NB4 (cell line): ENCODE measurements around the gene SMYD2.
A peak's percentile ranks its signal among the peaks of the same experiment; 100 is the strongest.

Experiments
- DNase-seq: peaks from one replicate; pipeline ENCODE4 v3.0.0; 2010; ENCODE audit warnings: low read depth
- H3K4me3 ChIP-seq: one replicate; pipeline ENCODE4 v1.5.1; 2011; ENCODE audit warnings: mild to moderate bottlenecking, low read depth, low read length, moderate library complexity
- MAX ChIP-seq: IDR thresholded peaks from 2 replicates; pipeline ENCODE4 v1.6.1; 2011; ENCODE audit warnings: low read depth, low read length
- MYC ChIP-seq: IDR thresholded peaks from 2 replicates; pipeline ENCODE4 v1.6.1; 2011; ENCODE audit warnings: low read depth, low read length
- POLR2A ChIP-seq: IDR thresholded peaks from 2 replicates; pipeline ENCODE4 v1.6.1; 2011; ENCODE audit warnings: mild to moderate bottlenecking; ENCODE audit not compliant: insufficient read length; ENCODE audit errors: extremely low read depth
- TF ChIP-seq, protein P1 (sequence below): IDR thresholded peaks from one replicate; pipeline ENCODE4 v1.5.1; 2012; ENCODE audit warnings: low read depth, low read length

The SMYD2 gene

DNA sequence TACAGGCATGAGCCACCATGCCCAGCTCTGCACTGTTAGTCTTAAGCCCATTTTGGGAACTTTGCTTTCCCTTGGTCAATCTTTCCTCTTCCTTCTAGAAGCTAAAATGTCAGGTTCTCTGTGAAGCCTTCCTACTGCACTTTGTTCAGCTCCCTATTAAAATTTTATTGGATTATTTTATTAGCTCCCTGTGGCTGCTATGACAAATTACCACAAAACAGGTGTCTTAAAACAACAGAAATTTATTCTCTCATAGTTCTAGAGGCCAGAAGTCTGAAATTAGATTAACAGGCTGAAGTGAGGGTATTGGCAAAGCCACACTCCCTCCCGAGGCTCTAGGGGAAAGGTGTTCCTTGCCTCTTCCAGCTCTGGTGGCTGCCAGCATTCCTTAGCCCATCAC, 4.2 kb upstream of the SMYD2 start:
- DNase-seq: no peak
- TF ChIP-seq, protein P1, sequence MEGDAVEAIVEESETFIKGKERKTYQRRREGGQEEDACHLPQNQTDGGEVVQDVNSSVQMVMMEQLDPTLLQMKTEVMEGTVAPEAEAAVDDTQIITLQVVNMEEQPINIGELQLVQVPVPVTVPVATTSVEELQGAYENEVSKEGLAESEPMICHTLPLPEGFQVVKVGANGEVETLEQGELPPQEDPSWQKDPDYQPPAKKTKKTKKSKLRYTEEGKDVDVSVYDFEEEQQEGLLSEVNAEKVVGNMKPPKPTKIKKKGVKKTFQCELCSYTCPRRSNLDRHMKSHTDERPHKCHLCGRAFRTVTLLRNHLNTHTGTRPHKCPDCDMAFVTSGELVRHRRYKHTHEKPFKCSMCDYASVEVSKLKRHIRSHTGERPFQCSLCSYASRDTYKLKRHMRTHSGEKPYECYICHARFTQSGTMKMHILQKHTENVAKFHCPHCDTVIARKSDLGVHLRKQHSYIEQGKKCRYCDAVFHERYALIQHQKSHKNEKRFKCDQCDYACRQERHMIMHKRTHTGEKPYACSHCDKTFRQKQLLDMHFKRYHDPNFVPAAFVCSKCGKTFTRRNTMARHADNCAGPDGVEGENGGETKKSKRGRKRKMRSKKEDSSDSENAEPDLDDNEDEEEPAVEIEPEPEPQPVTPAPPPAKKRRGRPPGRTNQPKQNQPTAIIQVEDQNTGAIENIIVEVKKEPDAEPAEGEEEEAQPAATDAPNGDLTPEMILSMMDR: no peak
- TF ChIP-seq MYC (no peak), POLR2A (no peak), MAX (no peak)
- H3K4me3 ChIP-seq: no peak overlapping the region

DNA sequence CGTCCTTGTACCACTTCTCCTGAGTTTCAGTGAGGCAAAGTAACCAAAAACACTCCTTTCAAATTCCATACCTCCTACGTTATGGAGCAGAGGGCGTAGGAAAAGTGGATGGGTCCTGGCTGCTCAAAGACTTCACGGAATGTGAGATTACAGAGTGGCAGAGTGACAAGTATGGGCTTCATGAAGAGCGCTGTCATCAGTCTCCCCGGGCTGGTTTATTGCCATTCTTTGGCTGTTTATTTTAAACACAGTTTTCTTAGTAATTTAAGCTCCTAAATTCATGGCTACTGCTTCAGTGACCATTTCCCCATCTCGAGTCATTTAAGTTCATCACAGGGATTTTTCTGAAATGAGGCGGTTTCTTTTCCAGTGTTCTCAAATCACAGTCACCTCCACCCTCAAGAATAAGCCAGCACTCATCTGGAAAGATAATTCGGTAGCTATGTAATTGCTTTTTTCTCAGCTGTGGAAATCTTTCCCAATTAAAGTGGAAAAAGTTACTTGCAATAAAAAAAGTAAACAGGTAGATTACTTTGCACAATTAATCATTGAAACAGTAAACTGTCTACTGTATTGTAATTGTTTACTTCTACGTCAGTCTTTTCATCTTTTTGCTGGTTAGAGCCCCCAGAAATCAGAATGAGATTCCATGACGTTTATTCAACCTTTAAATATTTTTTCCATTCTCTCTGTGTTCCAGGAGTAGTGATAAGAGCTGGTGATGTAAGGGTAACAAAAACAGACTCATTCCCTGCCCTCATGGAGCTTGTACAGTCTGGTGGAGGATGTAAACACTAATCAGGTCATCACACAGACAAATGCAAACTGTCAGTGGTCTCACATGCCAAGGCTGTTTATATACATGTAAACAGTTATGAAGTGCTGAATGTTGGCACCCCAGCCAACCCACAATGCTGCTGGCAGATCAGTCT, 3.0 kb upstream of the SMYD2 start:
- no peak for DNase-seq
- no peak overlapping the region for H3K4me3 ChIP-seq
- no peak for TF ChIP-seq POLR2A
- TF ChIP-seq MYC: no peak
- TF ChIP-seq, protein P1: no peak
- TF ChIP-seq MAX: no peak

DNA sequence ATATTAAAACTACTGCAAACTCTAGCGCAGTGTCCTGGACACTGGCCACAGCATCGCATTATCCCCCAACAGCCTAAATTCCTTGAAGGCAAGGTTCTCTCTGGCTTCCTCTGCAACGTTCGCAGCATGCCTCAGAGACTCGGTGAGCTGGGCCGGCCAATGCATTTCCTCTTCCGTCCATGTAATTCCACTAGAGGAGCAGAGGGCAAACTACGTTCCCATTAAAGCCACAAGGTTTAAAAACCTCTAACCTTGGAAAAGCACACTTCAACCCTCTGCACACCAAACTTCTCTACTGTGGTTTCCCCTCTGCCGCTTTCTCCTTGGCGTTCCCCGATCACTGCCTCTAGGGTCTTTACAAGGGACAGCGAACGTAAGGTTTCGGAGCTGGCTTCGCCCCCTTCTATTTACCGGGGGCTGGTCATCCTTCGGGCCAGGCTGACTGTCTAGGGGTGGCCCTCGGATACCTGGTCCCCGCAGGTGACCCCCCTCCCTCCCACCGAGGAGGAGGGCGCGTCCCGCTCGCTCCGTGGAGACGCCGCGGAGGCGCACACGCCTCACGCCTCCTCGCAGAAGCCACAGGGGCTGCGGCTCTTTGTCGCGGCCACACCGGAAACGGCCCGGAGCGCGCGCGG, 456 bp upstream of the SMYD2 start:
- no peak for TF ChIP-seq POLR2A
- TF ChIP-seq, protein P1: no peak
- TF ChIP-seq MAX: no peak
- TF ChIP-seq MYC: no peak
- peak; percentile 68 for DNase-seq
- H3K4me3 ChIP-seq: peak overlapping the region; percentile 64

GRCh38 chr1:214281720-214282629, 1.0 kb downstream of the SMYD2 start:
- TF ChIP-seq MAX (no peak), MYC (no peak), POLR2A (no peak)
- TF ChIP-seq, protein P1: no peak
- peak overlapping the region; percentile 93 for H3K4me3 ChIP-seq
- peak; percentile 64 for DNase-seq

- peak overlapping the region; percentile 93 for H3K4me3 ChIP-seq
- no peak for DNase-seq
- TF ChIP-seq MAX (no peak), MYC (no peak), POLR2A (no peak)
- TF ChIP-seq, protein P1: no peak
Observed at GRCh38 chr1:214282630-214283242, 1.8 kb downstream of the SMYD2 start.
